Stimulated activated naive CD4-positive, alpha-beta T cell (primary cell): Measurements from ENCODE around the gene DOLK.
"Not testable (repeated sequence)": the region's sequence is repeated elsewhere in the genome, so short reads cannot be mapped to it uniquely, and the experiment has no call there.

Source experiments
- DNase-seq, 6 experiments: peaks; one replicate each; lab custom pipeline; 2025; lab: John Stamatoyannopoulos, UW

DOLK gene

GRCh38 chr9:128947527-128948301 lies at the start of gene DOLK, which contains the start of gene NUP188:
DOLK (minus strand) TSS chr9:128947603; CDS start chr9:128947303, 300 bp downstream.
NUP188 (plus strand) TSS chr9:128947699; CDS start chr9:128947720, 21 bp downstream.
- peak; percentile 93 to 99 (median 98) for DNase-seq

GRCh38 chr9:128995791-128996190 lies 48.4 kb upstream of the DOLK start:
- peak in 1 of 6 experiments; percentile 6 for DNase-seq

- DNase-seq = no peak
Observed at GRCh38 chr9:128992995-128993394, 45.6 kb upstream of the DOLK start.

- no peak for DNase-seq
Observed at GRCh38 chr9:128987805-128988204, 40.4 kb upstream of the DOLK start.

- no peak for DNase-seq
Observed at GRCh38 chr9:128986671-128987070, 39.3 kb upstream of the DOLK start.

GRCh38 chr9:128983536-128983935 lies 36.1 kb upstream of the DOLK start:
- no peak for DNase-seq

GRCh38 chr9:128979111-128979510 lies 31.7 kb upstream of the DOLK start:
- no peak for DNase-seq

GRCh38 chr9:128972956-128973355 lies 25.6 kb upstream of the DOLK start:
- no peak for DNase-seq

GRCh38 chr9:128969491-128969890 lies 22.1 kb upstream of the DOLK start:
- DNase-seq = no peak

- not testable (repeated sequence) for DNase-seq
Observed at GRCh38 chr9:128961403-128961802, 14.0 kb upstream of the DOLK start.

- DNase-seq = no peak
Observed at GRCh38 chr9:128947277-128947526, 201 bp downstream of the DOLK start.

GRCh38 chr9:128946571-128947276 lies 679 bp downstream of the DOLK start:
- peak in 2 of 6 experiments; percentile 37 to 48 for DNase-seq

- no peak for DNase-seq
Observed at GRCh38 chr9:128945798-128946501, 1.5 kb downstream of the DOLK start.

- not testable (repeated sequence) for DNase-seq
Observed at GRCh38 chr9:128944966-128945365, 2.4 kb downstream of the DOLK start.

GRCh38 chr9:128943832-128944620 lies 3.4 kb downstream of the DOLK start:
- no peak for DNase-seq

GRCh38 chr9:128940946-128941755 lies 6.3 kb downstream of the DOLK start:
- DNase-seq = no peak

- no peak for DNase-seq
Observed at GRCh38 chr9:128940271-128940921, 7.0 kb downstream of the DOLK start.

- no peak for DNase-seq
Observed at GRCh38 chr9:128937310-128938165, 9.9 kb downstream of the DOLK start.

GRCh38 chr9:128936171-128936865 lies 11.1 kb downstream of the DOLK start:
- no peak for DNase-seq
